IMR-90 (cell line): ENCODE results near the gene SFXN2.

ENCODE experiments used
- BHLHE40 ChIP-seq: fragments of 150-350 bp; IDR thresholded peaks from 2 replicates; pipeline ENCODE4 v1.6.1; 2016; ENCODE audit warnings: mild to moderate bottlenecking, low read depth, low read length
- CEBPB ChIP-seq: IDR thresholded peaks from 2 replicates; pipeline ENCODE4 v1.6.1; 2012; ENCODE audit warnings: low read depth, low read length, improper control_type of control experiment
- CTCF ChIP-seq: conservative IDR thresholded peaks from 2 replicates; pipeline ENCODE4 v1.5.1; 2012; ENCODE audit warnings: mild to moderate bottlenecking, low read depth, low read length, improper control_type of control experiment
- ELK1 ChIP-seq: fragments of 150-350 bp; IDR thresholded peaks from 2 replicates; pipeline ENCODE4 v1.6.1; 2016; ENCODE audit warnings: low read depth, mild to moderate bottlenecking, low read length, moderate library complexity, borderline replicate concordance
- FOS ChIP-seq: fragments of 150-350 bp; IDR thresholded peaks from 2 replicates; pipeline ENCODE4 v1.6.1; 2016; ENCODE audit warnings: low read depth, low read length
- MAFK ChIP-seq: IDR thresholded peaks from 2 replicates; pipeline ENCODE4 v1.6.1; 2012; ENCODE audit warnings: low read depth, low read length, improper control_type of control experiment
- MAZ ChIP-seq: IDR thresholded peaks from 2 replicates; pipeline ENCODE4 v1.6.1; 2012; ENCODE audit warnings: low read depth, mild to moderate bottlenecking, low read length, improper control_type of control experiment, moderate library complexity, borderline replicate concordance
- NFE2L2 ChIP-seq: fragments of 150-350 bp; IDR thresholded peaks from 2 replicates; pipeline ENCODE4 v1.6.1; 2016; ENCODE audit warnings: low read depth, mild to moderate bottlenecking, low read length
- POLR2A ChIP-seq: IDR thresholded peaks from 2 replicates; pipeline ENCODE4 v1.6.1; 2012; ENCODE audit warnings: mild to moderate bottlenecking, low read depth, low read length
- RAD21 ChIP-seq: IDR thresholded peaks from 2 replicates; pipeline ENCODE4 v1.6.1; 2012; ENCODE audit warnings: low read length, improper control_type of control experiment
- RCOR1 ChIP-seq: IDR thresholded peaks from 2 replicates; pipeline ENCODE4 v1.6.1; 2012; ENCODE audit warnings: mild to moderate bottlenecking, low read length, improper control_type of control experiment; ENCODE audit not compliant: insufficient replicate concordance
- RFX5 ChIP-seq: IDR thresholded peaks from 2 replicates; pipeline ENCODE4 v1.8.0; 2012; ENCODE audit warnings: low read depth, mild to moderate bottlenecking, low read length, moderate library complexity
- USF2 ChIP-seq: fragments of 150-350 bp; IDR thresholded peaks from 2 replicates; pipeline ENCODE4 v1.6.1; 2017; ENCODE audit warnings: mild to moderate bottlenecking, antibody characterized with exemption, low read length, low read depth

- TF ChIP-seq CTCF (no peak), RAD21 (no peak), POLR2A (no peak), RCOR1 (no peak), FOS (no peak), MAZ (no peak), CEBPB (no peak), BHLHE40 (no peak), ELK1 (no peak), MAFK (no peak), RFX5 (no peak), USF2 (no peak), NFE2L2 (no peak)
Measured at GRCh38 chr10:102758240-102758932, 44.0 kb downstream of the SFXN2 start.
